Measurements from ENCODE around the gene MROH2A.

The MROH2A gene

DNA sequence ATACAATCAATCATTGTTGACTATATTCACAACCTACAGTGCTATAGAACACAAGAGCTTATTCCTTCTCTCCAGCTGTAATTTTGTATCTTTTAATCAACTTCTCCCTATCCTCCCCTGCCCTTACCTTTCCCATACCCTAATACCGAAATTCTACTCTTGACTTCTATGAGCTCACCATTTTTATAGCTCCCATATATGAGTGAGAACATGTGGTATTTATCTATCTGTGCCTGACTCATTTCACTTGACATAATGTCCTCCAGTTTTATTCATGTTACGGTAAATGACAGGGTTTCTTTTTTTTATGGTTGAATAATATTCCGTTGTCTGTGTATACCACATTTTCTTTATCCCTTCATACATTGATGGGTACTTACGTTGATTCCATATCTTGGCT, 2.6 kb downstream of the MROH2A start:
- DNase-seq (ENCODE audit: low read depth) = no peak
- no peak overlapping the region for H3K4me3 ChIP-seq (ENCODE audit: low read depth, low read length)
- TF ChIP-seq, protein P1, sequence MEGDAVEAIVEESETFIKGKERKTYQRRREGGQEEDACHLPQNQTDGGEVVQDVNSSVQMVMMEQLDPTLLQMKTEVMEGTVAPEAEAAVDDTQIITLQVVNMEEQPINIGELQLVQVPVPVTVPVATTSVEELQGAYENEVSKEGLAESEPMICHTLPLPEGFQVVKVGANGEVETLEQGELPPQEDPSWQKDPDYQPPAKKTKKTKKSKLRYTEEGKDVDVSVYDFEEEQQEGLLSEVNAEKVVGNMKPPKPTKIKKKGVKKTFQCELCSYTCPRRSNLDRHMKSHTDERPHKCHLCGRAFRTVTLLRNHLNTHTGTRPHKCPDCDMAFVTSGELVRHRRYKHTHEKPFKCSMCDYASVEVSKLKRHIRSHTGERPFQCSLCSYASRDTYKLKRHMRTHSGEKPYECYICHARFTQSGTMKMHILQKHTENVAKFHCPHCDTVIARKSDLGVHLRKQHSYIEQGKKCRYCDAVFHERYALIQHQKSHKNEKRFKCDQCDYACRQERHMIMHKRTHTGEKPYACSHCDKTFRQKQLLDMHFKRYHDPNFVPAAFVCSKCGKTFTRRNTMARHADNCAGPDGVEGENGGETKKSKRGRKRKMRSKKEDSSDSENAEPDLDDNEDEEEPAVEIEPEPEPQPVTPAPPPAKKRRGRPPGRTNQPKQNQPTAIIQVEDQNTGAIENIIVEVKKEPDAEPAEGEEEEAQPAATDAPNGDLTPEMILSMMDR (IDR thresholded peaks at IDR 0.05; ENCODE audit: control insufficient read depth, extremely low read depth, insufficient read depth) = no peak

DNA sequence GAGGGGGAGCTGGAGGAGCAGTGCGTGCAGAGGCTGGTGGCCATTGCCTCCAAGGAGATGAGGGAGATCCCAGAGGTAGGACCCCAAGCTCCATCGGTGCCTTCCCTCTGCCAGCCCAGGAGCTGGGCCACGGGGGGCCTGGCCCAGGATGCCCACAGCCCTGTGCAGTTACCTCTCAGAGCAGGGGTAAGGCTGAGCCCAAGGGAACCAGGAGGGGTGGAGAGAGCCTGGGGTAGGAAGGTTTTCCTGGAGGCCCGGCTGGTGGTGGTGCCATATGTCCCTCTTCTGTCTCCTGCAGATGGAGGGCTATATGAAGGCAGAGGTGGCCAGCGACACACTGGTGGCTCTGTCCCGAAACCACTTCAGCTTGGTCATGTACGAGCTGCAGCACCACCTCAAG, 11.4 kb downstream of the MROH2A start:
- TF ChIP-seq, protein P1 (IDR thresholded peaks at IDR 0.05; ENCODE audit: control insufficient read depth, extremely low read depth, insufficient read depth) = no peak
- no peak for DNase-seq (ENCODE audit: low read depth)
- no peak overlapping the region for H3K4me3 ChIP-seq (ENCODE audit: low read depth, low read length)

DNA sequence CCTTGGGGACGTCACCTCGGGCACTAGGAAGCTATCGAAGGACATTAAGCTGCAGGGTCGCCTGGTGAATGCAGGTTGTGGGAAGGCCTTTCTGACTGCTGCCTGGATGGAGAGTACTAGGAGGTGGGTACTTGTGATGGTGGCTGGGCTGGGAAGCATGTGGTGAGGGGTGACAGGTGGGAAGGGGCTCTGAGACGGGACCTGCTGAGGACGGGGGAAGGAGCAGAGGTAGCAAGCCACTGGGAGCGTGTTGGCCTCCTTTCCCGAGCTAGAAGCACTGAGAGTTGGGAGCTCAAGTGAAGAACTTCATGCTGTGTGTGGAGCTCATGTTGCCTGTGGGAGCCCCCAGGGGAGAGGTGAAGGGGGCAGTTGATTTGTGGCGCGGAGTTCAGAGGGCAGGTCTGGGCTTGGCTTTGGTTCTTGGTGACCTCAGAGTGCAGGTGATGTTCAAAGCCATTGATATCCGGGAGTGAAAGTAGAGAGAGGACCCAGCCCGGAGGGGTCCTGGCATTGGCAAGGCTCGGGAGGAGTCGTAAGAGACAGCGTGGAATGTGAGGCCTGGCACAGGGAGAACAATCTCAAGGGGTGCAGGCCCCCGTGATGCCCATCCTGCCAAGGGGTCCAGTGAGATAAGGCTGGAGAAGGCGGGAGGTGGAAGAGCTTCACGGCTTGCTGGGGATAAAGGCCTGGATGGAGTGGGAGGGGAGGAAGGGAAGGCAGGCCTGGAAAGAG, 13.2 kb downstream of the MROH2A start:
- no peak for DNase-seq (ENCODE audit: low read depth)
- H3K4me3 ChIP-seq (ENCODE audit: low read depth, low read length) = no peak overlapping the region
- TF ChIP-seq, protein P1 (IDR thresholded peaks at IDR 0.05; ENCODE audit: control insufficient read depth, extremely low read depth, insufficient read depth) = no peak

DNA sequence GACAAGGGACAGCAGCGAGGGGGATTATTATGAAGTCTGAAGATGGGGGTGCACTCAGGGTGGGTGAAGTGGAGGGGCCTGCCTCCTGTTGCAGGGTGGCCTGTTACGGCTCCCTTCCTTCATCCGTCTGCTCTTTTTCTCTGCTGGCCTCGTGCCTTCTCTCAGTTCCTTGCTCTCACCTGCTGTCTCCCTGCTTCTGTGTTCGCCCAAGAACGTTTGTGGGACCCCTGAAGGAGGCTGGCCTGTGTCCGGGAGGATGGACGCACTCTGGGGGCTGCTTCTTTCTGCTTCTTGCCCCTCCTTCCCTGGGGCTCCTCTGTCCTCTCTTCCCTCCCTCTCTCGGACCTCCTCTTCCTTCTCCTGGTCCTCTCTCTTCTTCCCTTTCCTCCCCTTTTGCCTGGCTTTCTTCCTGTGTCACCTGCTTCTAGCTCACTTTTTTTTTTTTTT, 13.8 kb downstream of the MROH2A start:
- DNase-seq (ENCODE audit: low read depth) = no peak
- TF ChIP-seq, protein P1 (IDR thresholded peaks at IDR 0.05; ENCODE audit: control insufficient read depth, extremely low read depth, insufficient read depth) = no peak
- no peak overlapping the region for H3K4me3 ChIP-seq (ENCODE audit: low read depth, low read length)

DNA sequence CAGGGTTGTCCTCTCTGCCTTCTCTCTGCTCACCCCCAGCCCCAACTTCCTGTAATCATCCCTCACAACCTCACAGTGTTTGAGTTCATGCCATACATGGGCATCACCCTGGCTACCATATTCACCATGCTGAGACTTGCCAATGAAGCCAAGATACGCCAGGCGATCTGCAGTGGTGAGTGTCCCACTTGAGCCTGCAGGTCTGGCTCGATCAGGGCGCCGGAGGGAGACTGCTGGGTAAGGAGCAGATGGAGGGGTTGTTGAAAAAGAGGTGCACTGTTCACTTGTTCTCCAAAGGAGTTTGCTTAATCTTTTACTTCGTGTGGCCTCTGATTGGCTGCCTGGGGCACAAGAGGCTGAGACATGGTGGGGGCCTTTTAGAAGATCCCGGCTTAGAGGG, 14.6 kb downstream of the MROH2A start:
- TF ChIP-seq, protein P1 (IDR thresholded peaks at IDR 0.05; ENCODE audit: control insufficient read depth, extremely low read depth, insufficient read depth) = no peak
- H3K4me3 ChIP-seq (ENCODE audit: low read depth, low read length) = no peak overlapping the region
- DNase-seq (ENCODE audit: low read depth) = no peak

DNA sequence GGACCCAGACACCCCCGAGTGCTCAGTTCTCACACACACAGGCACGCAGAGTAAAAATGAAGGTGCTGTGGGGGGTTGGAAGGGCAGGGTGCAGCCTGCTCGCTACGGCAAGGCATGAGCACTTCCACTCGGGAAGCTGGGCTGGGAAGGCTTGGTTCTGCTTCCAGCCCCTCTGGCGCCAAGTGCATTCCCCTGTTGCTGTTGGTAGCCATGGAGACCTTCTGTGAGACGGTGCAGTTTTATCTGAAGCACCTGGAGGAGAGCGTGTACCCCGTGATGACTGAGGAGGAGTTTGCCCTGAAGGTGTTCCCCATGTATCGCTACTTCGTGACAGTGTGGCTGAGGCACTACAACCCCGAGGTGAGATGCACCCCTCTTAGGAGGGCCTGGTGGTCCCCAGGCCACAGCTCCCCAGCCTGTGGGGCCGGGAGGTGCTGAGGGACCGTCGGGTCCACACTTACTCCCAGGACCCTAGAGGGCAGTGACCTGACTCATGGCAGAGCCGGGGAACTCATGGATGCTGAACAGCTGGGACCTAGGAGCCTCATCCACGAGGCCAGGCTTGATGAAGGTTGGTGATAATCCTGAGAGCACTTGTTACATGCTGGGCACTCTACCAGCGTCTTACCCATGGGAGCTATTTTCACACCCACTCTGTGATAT, 15.5 kb downstream of the MROH2A start:
- no peak for DNase-seq (ENCODE audit: low read depth)
- H3K4me3 ChIP-seq (ENCODE audit: low read depth, low read length) = no peak overlapping the region
- TF ChIP-seq, protein P1 (IDR thresholded peaks at IDR 0.05; ENCODE audit: control insufficient read depth, extremely low read depth, insufficient read depth) = no peak

All from LNCaP clone FGC (cell line).